HCT116 (cell line): ENCODE data around the gene PCDH11X.
"Not testable (repeated sequence)": the region's sequence is repeated elsewhere in the genome, so short reads cannot be mapped to it uniquely, and the experiment has no call there.

Experiments
- CBX3 ChIP-seq: IDR thresholded peaks from 2 replicates; pipeline ENCODE4 v1.6.1; 2012; ENCODE audit warnings: low read depth
- CEBPB ChIP-seq: IDR thresholded peaks from 2 replicates; pipeline ENCODE4 v1.6.1; 2012; ENCODE audit warnings: low read depth
- CTCF ChIP-seq, 3 experiments: fragments of 200-600 bp in 1 of 3; sonication (generic) in 1 of 3; IDR thresholded peaks in 2 of 3; conservative IDR thresholded peaks in 1 of 3; 2 replicates each; pipeline ENCODE4 v1.5.1; 2012 to 2017; ENCODE audit warnings: low read depth in 2 of 3, low read length in 2 of 3, antibody characterized with exemption in 1 of 3, borderline replicate concordance in 1 of 3, control low read depth in 1 of 3, mild to moderate bottlenecking in 1 of 3, mixed read lengths in 1 of 3, mixed run types in 1 of 3, moderate library complexity in 1 of 3; ENCODE audit not compliant: insufficient read depth in 1 of 3
- EZH2 ChIP-seq: fragments of 200-600 bp; sonication (generic); IDR thresholded peaks from 2 replicates; pipeline ENCODE4 v1.6.1; 2017; ENCODE audit warnings: antibody characterized with exemption, mixed run types
- MAX ChIP-seq: IDR thresholded peaks from 2 replicates; pipeline ENCODE4 v1.6.1; 2012
- POLR2AphosphoS5 ChIP-seq: IDR thresholded peaks from 2 replicates; pipeline ENCODE4 v1.6.1; 2011; ENCODE audit warnings: mild to moderate bottlenecking, low read depth, low read length, moderate library complexity
- RAD21 ChIP-seq: IDR thresholded peaks from 2 replicates; pipeline ENCODE4 v1.6.1; 2012; ENCODE audit warnings: low read depth, mild to moderate bottlenecking
- REST ChIP-seq: IDR thresholded peaks from 2 replicates; pipeline ENCODE4 v1.6.1; 2012; ENCODE audit warnings: low read depth
- TCF7L2 ChIP-seq: IDR thresholded peaks from 2 replicates; pipeline ENCODE4 v1.7.0; 2011; ENCODE audit warnings: borderline replicate concordance, inconsistent platforms; ENCODE audit not compliant: insufficient read depth, insufficient read length; ENCODE audit errors: extremely low read depth

- not testable (repeated sequence) for TF ChIP-seq CTCF (IDR thresholded peaks at IDR 0.05 in 2 of 3, conservative IDR thresholded peaks at IDR 0.05 in 1 of 3; ENCODE audit: borderline replicate concordance in 1 of 3, insufficient read depth in 1 of 3, low read depth in 2 of 3, low read length in 2 of 3); CEBPB; EZH2; POLR2AphosphoS5; MAX; REST; RAD21; CBX3; TCF7L2
These were observed 5.2 kb upstream of the PCDH11X start for GRCh38 chrX:91773943-91774342.
